B cell (primary cell): ENCODE results near the gene SLC26A1. TPM values are rescaled to one million over a fixed set of nuclear protein-coding genes. Genes with fewer than 3 reads are reported as not detected.

Experiments used
- ATAC-seq: fragments of 200-7000 bp; cut with Tn5 transposase; one replicate; pipeline ENCODE4 v1.10.0; 2021; ENCODE audit warnings: low read depth, mild to moderate bottlenecking, moderate number of reproducible peaks, moderate library complexity
- CTCF ChIA-PET: fragments of 350-600 bp; sonication (Branson Sonifier 250); formaldehyde crosslinking; loops from one replicate; lab custom pipeline; 2021; ENCODE audit warnings: antibody characterized with exemption, inconsistent platforms; lab: Charles Lee
- POLR2A ChIA-PET: fragments of 350-600 bp; sonication (Branson Sonifier 250); formaldehyde crosslinking; loops from one replicate; lab custom pipeline; 2021; ENCODE audit warnings: antibody characterized with exemption; lab: Charles Lee
- DNase-seq: peaks from one replicate; pipeline ENCODE4 v3.0.0; 2013
- H2AFZ ChIP-seq: 2 replicates; pipeline ENCODE4 v1.6.1; 2012; ENCODE audit warnings: mild to moderate bottlenecking, low read depth, low read length; ENCODE audit not compliant: insufficient read depth, poor library complexity, severe bottlenecking
- H3K27ac ChIP-seq, 2 donors: 1 replicate in 1 of 2; 2 replicates in 1 of 2; pipeline ENCODE4 v1.5.1; 2012 to 2013; ENCODE audit warnings: low read length in 2 of 2, mild to moderate bottlenecking in 2 of 2, moderate library complexity in 1 of 2
- H3K27me3 ChIP-seq, 4 experiments: fragments of 200-600 bp in 1 of 4; sonication (generic) in 1 of 4; replicated peaks in 1 of 4; 1 replicate in 2 of 4; 2 replicates in 2 of 4; pipeline versions ENCODE4 v1.6.1 to v1.7.0; 2013 to 2016; ENCODE audit warnings: low read length in 3 of 4, mild to moderate bottlenecking in 2 of 4, mixed read lengths in 1 of 4, moderate library complexity in 1 of 4; ENCODE audit not compliant: insufficient read depth in 4 of 4, control insufficient read depth in 3 of 4; ENCODE audit errors: control extremely low read depth in 1 of 4
- H3K36me3 ChIP-seq, 2 experiments: replicated peaks in 1 of 2; 1 replicate in 1 of 2; 2 replicates in 1 of 2; pipeline versions ENCODE4 v1.6.1 to v1.7.1; 2013; ENCODE audit warnings: low read length in 1 of 2; ENCODE audit not compliant: insufficient read depth in 2 of 2, control insufficient read depth in 1 of 2; ENCODE audit errors: control extremely low read depth in 1 of 2, extremely low read depth in 1 of 2
- H3K4me1 ChIP-seq, 2 donors: fragments of 200-600 bp in 1 of 2; sonication (generic) in 1 of 2; 1 replicate in 1 of 2; 2 replicates in 1 of 2; pipeline versions ENCODE4 v1.5.1 to v1.6.1; 2013 to 2017; ENCODE audit warnings: low read length in 2 of 2; ENCODE audit not compliant: control insufficient read depth in 2 of 2, insufficient read depth in 2 of 2
- H3K4me2 ChIP-seq: replicated peaks from 2 replicates; pipeline ENCODE3; 2012; ENCODE audit warnings: mild to moderate bottlenecking, low read depth, low read length; ENCODE audit not compliant: poor library complexity, severe bottlenecking
- H3K4me3 ChIP-seq, 5 experiments: fragments of 200-600 bp in 1 of 5; sonication (generic) in 1 of 5; 1 replicate in 3 of 5; 2 replicates in 2 of 5; pipeline versions ENCODE4 v1.5.1 to v1.7.0; 2011 to 2016; ENCODE audit warnings: low read length in 4 of 5, mild to moderate bottlenecking in 4 of 5, low read depth in 2 of 5, control low read depth in 1 of 5, moderate library complexity in 1 of 5; ENCODE audit not compliant: insufficient read depth in 1 of 5; ENCODE audit errors: control extremely low read depth in 1 of 5, extremely low read depth in 1 of 5
- H3K79me2 ChIP-seq: fragments of 200-600 bp; sonication (generic); one replicate; pipeline ENCODE4 v1.6.0; 2016; ENCODE audit warnings: low read length; ENCODE audit not compliant: control insufficient read depth, insufficient read depth
- H3K9ac ChIP-seq: fragments of 200-600 bp; sonication (generic); 2 replicates; pipeline ENCODE4 v1.6.1; 2017; ENCODE audit warnings: mild to moderate bottlenecking, low read length, moderate library complexity
- H3K9me3 ChIP-seq, 3 donors: one replicate each; pipeline versions ENCODE4 v1.6.1 to v1.7.1; 2013; ENCODE audit warnings: low read length in 2 of 3; ENCODE audit not compliant: control insufficient read depth in 2 of 3, insufficient read depth in 1 of 3; ENCODE audit errors: control extremely low read depth in 1 of 3
- H4K20me1 ChIP-seq: 2 replicates; pipeline ENCODE4 v1.6.0; 2012; ENCODE audit warnings: mild to moderate bottlenecking, low read length; ENCODE audit not compliant: insufficient read depth, control insufficient read depth, poor library complexity, severe bottlenecking
- H3K27ac Mint-ChIP-seq: one replicate; pipeline ENCODE4 v1.8.0; 2021; ENCODE audit warnings: mixed read lengths
- H3K27me3 Mint-ChIP-seq: one replicate; pipeline ENCODE4 v1.8.0; 2021; ENCODE audit warnings: mixed read lengths
- H3K4me1 Mint-ChIP-seq: one replicate; pipeline ENCODE4 v1.8.0; 2021; ENCODE audit warnings: mixed read lengths
- H3K4me3 Mint-ChIP-seq: one replicate; pipeline ENCODE4 v1.8.0; 2021; ENCODE audit warnings: mixed read lengths
- H3K9me3 Mint-ChIP-seq: one replicate; pipeline ENCODE4 v1.8.0; 2022; ENCODE audit warnings: mixed read lengths; ENCODE audit not compliant: insufficient read depth
- CTCF ChIP-seq: fragments of 200-600 bp; IDR thresholded peaks from one replicate; pipeline ENCODE4 v1.8.0; 2022; ENCODE audit warnings: antibody characterized with exemption, mild to moderate bottlenecking
- EZH2 ChIP-seq: IDR thresholded peaks from 2 replicates; pipeline ENCODE4 v1.6.1; 2012; ENCODE audit warnings: borderline replicate concordance, low read depth, mild to moderate bottlenecking, moderate library complexity, low read length; ENCODE audit not compliant: insufficient read depth, poor library complexity, severe bottlenecking
- WGBS: methylation state at CpG from one replicate; pipeline ENCODE4 v1.1.5; 2013; ENCODE audit warnings: missing lambda C conversion rate; ENCODE audit not compliant: insufficient coverage; 5-methylcytosine and 5-hydroxymethylcytosine counted together
- intact Hi-C: fragments of 100-400 bp; cut with micrococcal nuclease; formaldehyde crosslinking; loops from one replicate; pipeline ENCODE4 v1.10.0; 2022
- polyA plus RNA-seq: library from polyadenylated mRNA; depleted of rRNA; stranded (reverse); fragments of >200 nt; gene quantifications from 2 replicates; pipeline ENCODE4 v1.2.3, GENCODE V29; 2012
- total RNA-seq, 2 donors: library from RNA; stranded (reverse); fragments of 120-200 nt in 1 of 2; gene quantifications; 1 replicate in 1 of 2; 2 replicates in 1 of 2; pipeline versions ENCODE4 v1.2.3 to v1.2.4, GENCODE V29; 2013 to 2022

The SLC26A1 gene
- total and polyA plus RNA-seq, 2 donors (not counting 1 experiment from before 2014, with no cell fraction given), result 0.03 to 1.1 TPM

GRCh38 chr4:1042352-1043055, 49.3 kb upstream of the SLC26A1 start:
- ChIA-PET CTCF (no interaction called here), POLR2A (no interaction called here)
- no peaks in the 10 kb centered on the region for H3K36me3 ChIP-seq
- peaks cover 0 to 28% (median 13%) of the 10 kb centered on the region in 4 experiments for H3K27me3 ChIP-seq
- intact Hi-C loops, result no loop called here
- H3K27ac ChIP-seq, result no peak overlapping the region
- H3K27me3 Mint-ChIP-seq, result peaks cover 14% of the 10 kb centered on the region
- peaks cover 0 to 6% (median 0%) of the 10 kb centered on the region in 3 donors for H3K9me3 ChIP-seq
- no peaks in the 10 kb centered on the region for H3K79me2 ChIP-seq
- no peak for TF ChIP-seq CTCF
- H3K4me1 ChIP-seq, result peaks cover 0 to 10% of the 10 kb centered on the region in 2 donors
- H3K4me3 Mint-ChIP-seq, result no peak overlapping the region
- H3K4me3 ChIP-seq, result no peak overlapping the region
- H3K27ac Mint-ChIP-seq, result no peak overlapping the region
- 95% methylated on average over 13 of the region's 17 CpGs for WGBS
- H4K20me1 ChIP-seq, result no peaks in the 10 kb centered on the region
- H3K4me2 ChIP-seq, result no peak overlapping the region
- ATAC-seq (no peak), DNase-seq (no peak)
- H2AFZ ChIP-seq, result no peak overlapping the region
- H3K4me1 Mint-ChIP-seq, result no peaks in the 10 kb centered on the region
- no peak overlapping the region for H3K9ac ChIP-seq
- no peaks in the 10 kb centered on the region for H3K9me3 Mint-ChIP-seq

DNA sequence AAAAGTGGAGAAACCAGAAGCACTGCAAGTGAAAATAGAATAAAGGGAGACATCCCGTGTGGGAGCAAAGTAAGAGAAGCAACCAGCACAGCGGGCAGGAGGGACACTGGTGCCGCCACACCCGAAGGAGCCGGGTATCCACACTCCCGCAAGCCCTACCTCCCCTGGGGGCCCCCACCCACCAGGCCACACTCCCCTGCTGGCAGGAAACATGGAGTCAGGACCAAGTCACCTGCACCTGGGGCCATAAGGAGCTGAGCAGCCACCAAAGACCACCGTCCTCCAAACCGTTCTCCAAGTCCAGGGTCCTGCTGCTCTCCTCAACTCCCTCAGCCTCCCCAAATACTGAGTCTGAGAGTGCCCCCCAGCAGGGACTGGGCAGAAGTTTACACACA, 48.7 kb upstream of the SLC26A1 start:
- POLR2A ChIA-PET, result interaction anchor here (0.6 kb wide), 1 partner anchor 154 kb away, joined by 3 read pairs; no protein-coding TSS in a partner anchor
- CTCF ChIA-PET, result no interaction called here
- Histone ChIP-seq H3K4me2 (no peak overlapping the region), H3K4me1 (peaks cover 0 to 10% of the 10 kb centered on the region in 2 donors), H3K9me3 (peaks cover 0 to 2% (median 0%) of the 10 kb centered on the region in 3 donors), H3K79me2 (no peaks in the 10 kb centered on the region), H3K4me3 (no peak overlapping the region), H3K9ac (no peak overlapping the region), H4K20me1 (no peaks in the 10 kb centered on the region), H2AFZ (no peak overlapping the region), H3K27me3 (peaks cover 0 to 28% (median 12%) of the 10 kb centered on the region in 4 experiments), H3K36me3 (no peaks in the 10 kb centered on the region), H3K27ac (no peak overlapping the region)
- H3K27ac Mint-ChIP-seq, result no peak overlapping the region
- no peaks in the 10 kb centered on the region for H3K4me1 Mint-ChIP-seq
- no peaks in the 10 kb centered on the region for H3K9me3 Mint-ChIP-seq
- intact Hi-C loops, result no loop called here
- ATAC-seq (no peak), DNase-seq (no peak)
- TF ChIP-seq EZH2 (no peak), CTCF (no peak)
- H3K4me3 Mint-ChIP-seq, result no peak overlapping the region
- WGBS, result 78% methylated on average over 8 of the region's 8 CpGs
- H3K27me3 Mint-ChIP-seq, result peaks cover 12% of the 10 kb centered on the region
